GM18520 (cell line): ENCODE data around the gene ITGB6.
"Not testable (repeated sequence)": the region's sequence is repeated elsewhere in the genome, so short reads cannot be mapped to it uniquely, and the experiment has no call there.

ENCODE experiments used
- ATAC-seq: cut with Tn5 transposase; IDR thresholded peaks from one replicate; pipeline ENCODE4 v1.9.1; 2021; ENCODE audit not compliant: unreplicated experiment

The ITGB6 gene

GRCh38 chr2:160194351-160194750, 5.7 kb downstream of the ITGB6 start:
- ATAC-seq, result no peak

- ATAC-seq, result not testable (repeated sequence)
Measured at GRCh38 chr2:160181146-160181836, 18.8 kb downstream of the ITGB6 start.

GRCh38 chr2:160180690-160181089, 19.4 kb downstream of the ITGB6 start:
- not testable (repeated sequence) for ATAC-seq

- no peak for ATAC-seq
Measured at GRCh38 chr2:160180172-160180571, 19.9 kb downstream of the ITGB6 start.

- ATAC-seq, result no peak
Measured at GRCh38 chr2:160175169-160176134, 24.6 kb downstream of the ITGB6 start.

GRCh38 chr2:160174322-160174721, 25.8 kb downstream of the ITGB6 start:
- ATAC-seq, result no peak

GRCh38 chr2:160169988-160170387, 30.1 kb downstream of the ITGB6 start:
- no peak for ATAC-seq

- ATAC-seq, result no peak
Measured at GRCh38 chr2:160169471-160169870, 30.6 kb downstream of the ITGB6 start.

GRCh38 chr2:160168878-160169277, 31.2 kb downstream of the ITGB6 start:
- ATAC-seq, result no peak

- no peak for ATAC-seq
Measured at GRCh38 chr2:160167089-160167740, 32.9 kb downstream of the ITGB6 start.

GRCh38 chr2:160165996-160166395, 34.1 kb downstream of the ITGB6 start:
- no peak for ATAC-seq

- ATAC-seq, result no peak
Measured at GRCh38 chr2:160165081-160165480, 35.0 kb downstream of the ITGB6 start.

GRCh38 chr2:160157861-160158829, 41.9 kb downstream of the ITGB6 start:
- no peak for ATAC-seq

GRCh38 chr2:160156665-160157064, 43.4 kb downstream of the ITGB6 start:
- no peak for ATAC-seq

GRCh38 chr2:160156100-160156499, 44.0 kb downstream of the ITGB6 start:
- ATAC-seq, result no peak

- not testable (repeated sequence) for ATAC-seq
Measured at GRCh38 chr2:160148419-160148818, 51.7 kb downstream of the ITGB6 start.

- ATAC-seq, result no peak
Measured at GRCh38 chr2:160145471-160145870, 54.6 kb downstream of the ITGB6 start.

- ATAC-seq, result no peak
Measured at GRCh38 chr2:160144280-160144990, 55.6 kb downstream of the ITGB6 start.

GRCh38 chr2:160142472-160142871, 57.6 kb downstream of the ITGB6 start:
- ATAC-seq, result no peak

GRCh38 chr2:160141912-160142311, 58.2 kb downstream of the ITGB6 start:
- ATAC-seq, result no peak
